B cell (primary cell): Measurements from ENCODE around the gene FOLR3. TPM values are rescaled to one million over a fixed set of nuclear protein-coding genes. Genes with fewer than 3 reads are reported as not detected.

Source experiments
- ATAC-seq: fragments of 200-7000 bp; cut with Tn5 transposase; one replicate; pipeline ENCODE4 v1.10.0; 2021; ENCODE audit warnings: low read depth, mild to moderate bottlenecking, moderate number of reproducible peaks, moderate library complexity
- CTCF ChIA-PET: fragments of 350-600 bp; sonication (Branson Sonifier 250); formaldehyde crosslinking; loops from one replicate; lab custom pipeline; 2021; ENCODE audit warnings: antibody characterized with exemption, inconsistent platforms; lab: Charles Lee
- POLR2A ChIA-PET: fragments of 350-600 bp; sonication (Branson Sonifier 250); formaldehyde crosslinking; loops from one replicate; lab custom pipeline; 2021; ENCODE audit warnings: antibody characterized with exemption; lab: Charles Lee
- DNase-seq: peaks from one replicate; pipeline ENCODE4 v3.0.0; 2013
- H2AFZ ChIP-seq: 2 replicates; pipeline ENCODE4 v1.6.1; 2012; ENCODE audit warnings: mild to moderate bottlenecking, low read depth, low read length; ENCODE audit not compliant: insufficient read depth, poor library complexity, severe bottlenecking
- H3K27ac ChIP-seq, 2 donors: 1 replicate in 1 of 2; 2 replicates in 1 of 2; pipeline ENCODE4 v1.5.1; 2012 to 2013; ENCODE audit warnings: low read length in 2 of 2, mild to moderate bottlenecking in 2 of 2, moderate library complexity in 1 of 2
- H3K27me3 ChIP-seq, 4 experiments: fragments of 200-600 bp in 1 of 4; sonication (generic) in 1 of 4; replicated peaks in 1 of 4; 1 replicate in 2 of 4; 2 replicates in 2 of 4; pipeline versions ENCODE4 v1.6.1 to v1.7.0; 2013 to 2016; ENCODE audit warnings: low read length in 3 of 4, mild to moderate bottlenecking in 2 of 4, mixed read lengths in 1 of 4, moderate library complexity in 1 of 4; ENCODE audit not compliant: insufficient read depth in 4 of 4, control insufficient read depth in 3 of 4; ENCODE audit errors: control extremely low read depth in 1 of 4
- H3K36me3 ChIP-seq, 2 experiments: replicated peaks in 1 of 2; 1 replicate in 1 of 2; 2 replicates in 1 of 2; pipeline versions ENCODE4 v1.6.1 to v1.7.1; 2013; ENCODE audit warnings: low read length in 1 of 2; ENCODE audit not compliant: insufficient read depth in 2 of 2, control insufficient read depth in 1 of 2; ENCODE audit errors: control extremely low read depth in 1 of 2, extremely low read depth in 1 of 2
- H3K4me1 ChIP-seq, 2 donors: fragments of 200-600 bp in 1 of 2; sonication (generic) in 1 of 2; 1 replicate in 1 of 2; 2 replicates in 1 of 2; pipeline versions ENCODE4 v1.5.1 to v1.6.1; 2013 to 2017; ENCODE audit warnings: low read length in 2 of 2; ENCODE audit not compliant: control insufficient read depth in 2 of 2, insufficient read depth in 2 of 2
- H3K4me2 ChIP-seq: replicated peaks from 2 replicates; pipeline ENCODE3; 2012; ENCODE audit warnings: mild to moderate bottlenecking, low read depth, low read length; ENCODE audit not compliant: poor library complexity, severe bottlenecking
- H3K4me3 ChIP-seq, 5 experiments: fragments of 200-600 bp in 1 of 5; sonication (generic) in 1 of 5; 1 replicate in 3 of 5; 2 replicates in 2 of 5; pipeline versions ENCODE4 v1.5.1 to v1.7.0; 2011 to 2016; ENCODE audit warnings: low read length in 4 of 5, mild to moderate bottlenecking in 4 of 5, low read depth in 2 of 5, control low read depth in 1 of 5, moderate library complexity in 1 of 5; ENCODE audit not compliant: insufficient read depth in 1 of 5; ENCODE audit errors: control extremely low read depth in 1 of 5, extremely low read depth in 1 of 5
- H3K79me2 ChIP-seq: fragments of 200-600 bp; sonication (generic); one replicate; pipeline ENCODE4 v1.6.0; 2016; ENCODE audit warnings: low read length; ENCODE audit not compliant: control insufficient read depth, insufficient read depth
- H3K9ac ChIP-seq: fragments of 200-600 bp; sonication (generic); 2 replicates; pipeline ENCODE4 v1.6.1; 2017; ENCODE audit warnings: mild to moderate bottlenecking, low read length, moderate library complexity
- H3K9me3 ChIP-seq, 3 donors: one replicate each; pipeline versions ENCODE4 v1.6.1 to v1.7.1; 2013; ENCODE audit warnings: low read length in 2 of 3; ENCODE audit not compliant: control insufficient read depth in 2 of 3, insufficient read depth in 1 of 3; ENCODE audit errors: control extremely low read depth in 1 of 3
- H4K20me1 ChIP-seq: 2 replicates; pipeline ENCODE4 v1.6.0; 2012; ENCODE audit warnings: mild to moderate bottlenecking, low read length; ENCODE audit not compliant: insufficient read depth, control insufficient read depth, poor library complexity, severe bottlenecking
- H3K27ac Mint-ChIP-seq: one replicate; pipeline ENCODE4 v1.8.0; 2021; ENCODE audit warnings: mixed read lengths
- H3K27me3 Mint-ChIP-seq: one replicate; pipeline ENCODE4 v1.8.0; 2021; ENCODE audit warnings: mixed read lengths
- H3K4me1 Mint-ChIP-seq: one replicate; pipeline ENCODE4 v1.8.0; 2021; ENCODE audit warnings: mixed read lengths
- H3K4me3 Mint-ChIP-seq: one replicate; pipeline ENCODE4 v1.8.0; 2021; ENCODE audit warnings: mixed read lengths
- H3K9me3 Mint-ChIP-seq: one replicate; pipeline ENCODE4 v1.8.0; 2022; ENCODE audit warnings: mixed read lengths; ENCODE audit not compliant: insufficient read depth
- CTCF ChIP-seq: fragments of 200-600 bp; IDR thresholded peaks from one replicate; pipeline ENCODE4 v1.8.0; 2022; ENCODE audit warnings: antibody characterized with exemption, mild to moderate bottlenecking
- EZH2 ChIP-seq: IDR thresholded peaks from 2 replicates; pipeline ENCODE4 v1.6.1; 2012; ENCODE audit warnings: borderline replicate concordance, low read depth, mild to moderate bottlenecking, moderate library complexity, low read length; ENCODE audit not compliant: insufficient read depth, poor library complexity, severe bottlenecking
- WGBS: methylation state at CpG from one replicate; pipeline ENCODE4 v1.1.5; 2013; ENCODE audit warnings: missing lambda C conversion rate; ENCODE audit not compliant: insufficient coverage; 5-methylcytosine and 5-hydroxymethylcytosine counted together
- intact Hi-C: fragments of 100-400 bp; cut with micrococcal nuclease; formaldehyde crosslinking; loops from one replicate; pipeline ENCODE4 v1.10.0; 2022
- polyA plus RNA-seq: library from polyadenylated mRNA; depleted of rRNA; stranded (reverse); fragments of >200 nt; gene quantifications from 2 replicates; pipeline ENCODE4 v1.2.3, GENCODE V29; 2012
- total RNA-seq, 2 donors: library from RNA; stranded (reverse); fragments of 120-200 nt in 1 of 2; gene quantifications; 1 replicate in 1 of 2; 2 replicates in 1 of 2; pipeline versions ENCODE4 v1.2.3 to v1.2.4, GENCODE V29; 2013 to 2022

Gene FOLR3
- total and polyA plus RNA-seq, 2 donors (not counting 1 experiment from before 2014, with no cell fraction given): 0.10 TPM; not detected in 1

- Histone ChIP-seq H3K9ac (peak overlapping the region; percentile 85), H3K4me1 (peaks cover 29 to 37% of the 10 kb centered on the region in 2 donors), H3K36me3 (peaks cover 0 to 30% of the 10 kb centered on the region in 2 experiments), H4K20me1 (peaks cover 13% of the 10 kb centered on the region), H3K79me2 (peaks cover 66% of the 10 kb centered on the region), H3K4me3 (peak overlapping the region; percentile 50 to 98 (median 79)), H2AFZ (peak overlapping the region; percentile 86), H3K9me3 (peaks cover 0 to 8% (median 0%) of the 10 kb centered on the region in 3 donors), H3K27me3 (no peaks in the 10 kb centered on the region), H3K4me2 (peak overlapping the region; percentile 94), H3K27ac (peak overlapping the region; percentile 94 to 96)
- peak overlapping the region; percentile 99 for H3K27ac Mint-ChIP-seq
- WGBS: 98% methylated on average over 5 of the region's 11 CpGs
- no peak for TF ChIP-seq CTCF
- no peak for TF ChIP-seq EZH2
- intact Hi-C loops: loop anchor here (1.0 to 5.0 kb wide), 7 partner anchors 9 to 317 kb away; partner anchors contain the start of genes ANAPC15, LRRC51, NUMA1 and XNDC1N
- H3K27me3 Mint-ChIP-seq: no peaks in the 10 kb centered on the region
- no peaks in the 10 kb centered on the region for H3K9me3 Mint-ChIP-seq
- H3K4me3 Mint-ChIP-seq: peak overlapping the region; percentile 95
- ATAC-seq (no peak), DNase-seq (no peak)
- POLR2A ChIA-PET: interaction anchor here (0.6 kb wide), 1 partner anchor 331 kb away, joined by 5 read pairs; the partner anchor contains the start of gene CLPB
- CTCF ChIA-PET: interaction anchor here (2.9 kb wide), 1 partner anchor 40 kb away, joined by 8 read pairs; no protein-coding TSS in a partner anchor
- H3K4me1 Mint-ChIP-seq: peaks cover 41% of the 10 kb centered on the region
Measured at GRCh38 chr11:72103754-72104167, 31.8 kb upstream of the FOLR3 start.

GRCh38 chr11:72105888-72106287 is 29.6 kb upstream of the FOLR3 start, which contains the start of gene TOMT:
TSS of gene TOMT (plus strand) at chr11:72105924. CDS start at chr11:72105952, 28 bp downstream.
- Histone ChIP-seq H3K79me2 (peaks cover 52% of the 10 kb centered on the region), H3K4me2 (no peak within 1 kb of the TSS), H3K27ac (no peak within 1 kb of the TSS), H3K27me3 (no peaks in the 10 kb centered on the region), H3K9ac (no peak within 1 kb of the TSS), H3K4me3 (no peak within 1 kb of the TSS), H3K4me1 (peaks cover 24 to 26% of the 10 kb centered on the region in 2 donors), H3K9me3 (peaks cover 0 to 8% (median 0%) of the 10 kb centered on the region in 3 donors), H3K36me3 (peaks cover 0 to 28% of the 10 kb centered on the region in 2 experiments), H2AFZ (no peak within 1 kb of the TSS), H4K20me1 (no peaks in the 10 kb centered on the region)
- DNase-seq (no peak), ATAC-seq (no peak)
- ChIA-PET CTCF (interaction anchor here (0.9 to 1.2 kb wide), 2 partner anchors 15 to 81 kb away, joined by 3 to 4 read pairs; no protein-coding TSS in a partner anchor), POLR2A (no interaction called here)
- Mint-ChIP-seq H3K9me3 (no peaks in the 10 kb centered on the region), H3K4me3 (peak within 1 kb of the TSS; percentile 24), H3K27ac (peak within 1 kb of the TSS; percentile 69), H3K4me1 (peaks cover 31% of the 10 kb centered on the region), H3K27me3 (no peaks in the 10 kb centered on the region)
- intact Hi-C loops: no loop called here
- WGBS: 97% methylated on average over 12 of the region's 14 CpGs
- no peak for TF ChIP-seq EZH2
- TF ChIP-seq CTCF: no peak
